CD4-positive, alpha-beta T cell (primary cell): ENCODE data around the gene PCDH18. TPM values are rescaled to one million over a fixed set of nuclear protein-coding genes. Genes with fewer than 3 reads are reported as not detected.

Experiments
- ATAC-seq: fragments of 200-7000 bp; cut with Tn5 transposase; one replicate; pipeline ENCODE4 v1.10.0; 2022; ENCODE audit warnings: mild to moderate bottlenecking; ENCODE audit not compliant: poor library complexity
- CTCF ChIA-PET: fragments of 350-600 bp; sonication (Branson Sonifier 250); formaldehyde crosslinking; loops from one replicate; lab custom pipeline; 2021; ENCODE audit warnings: antibody characterized with exemption, inconsistent platforms; lab: Charles Lee
- POLR2A ChIA-PET: fragments of 350-600 bp; sonication (Branson Sonifier 250); formaldehyde crosslinking; loops from one replicate; lab custom pipeline; 2021; ENCODE audit warnings: antibody characterized with exemption, inconsistent platforms; lab: Charles Lee
- DNase-seq, 14 experiments: peaks; one replicate each; pipeline ENCODE4 v3.0.0-alpha.2; 2013 to 2020; ENCODE audit warnings: mixed read lengths in 2 of 14
- H3K27ac ChIP-seq, 2 donors: one replicate each; pipeline versions ENCODE4 v1.5.1 to v1.7.0; 2013; ENCODE audit warnings: low read length in 2 of 2, low read depth in 1 of 2, mild to moderate bottlenecking in 1 of 2
- H3K27me3 ChIP-seq, 2 experiments: 1 replicate in 1 of 2; 2 replicates in 1 of 2; pipeline versions ENCODE4 v1.6.1 to v1.7.0; 2013; ENCODE audit warnings: low read length in 2 of 2, control low read depth in 1 of 2, mild to moderate bottlenecking in 1 of 2, moderate library complexity in 1 of 2; ENCODE audit not compliant: insufficient read depth in 2 of 2, control insufficient read depth in 1 of 2
- H3K36me3 ChIP-seq: one replicate; pipeline ENCODE4 v1.6.1; 2013; ENCODE audit warnings: low read length, control low read depth; ENCODE audit not compliant: insufficient read depth
- H3K4me1 ChIP-seq: one replicate; pipeline ENCODE4 v1.6.1; 2013; ENCODE audit warnings: low read length, control low read depth; ENCODE audit not compliant: insufficient read depth
- H3K4me3 ChIP-seq: one replicate; pipeline ENCODE4 v1.5.1; 2013; ENCODE audit warnings: mild to moderate bottlenecking, low read length, moderate library complexity
- H3K9me3 ChIP-seq, 2 experiments: 1 replicate in 1 of 2; 2 replicates in 1 of 2; pipeline versions ENCODE4 v1.6.1 to v1.7.0; 2013; ENCODE audit warnings: low read length in 2 of 2, mild to moderate bottlenecking in 2 of 2, control low read depth in 1 of 2, moderate library complexity in 1 of 2; ENCODE audit not compliant: control insufficient read depth in 1 of 2, insufficient read depth in 1 of 2
- H3K27ac Mint-ChIP-seq: one replicate; pipeline ENCODE4 v1.8.0; 2020; ENCODE audit warnings: mixed read lengths
- H3K27me3 Mint-ChIP-seq: one replicate; pipeline ENCODE4 v1.8.0; 2021; ENCODE audit warnings: mixed read lengths
- H3K36me3 Mint-ChIP-seq: one replicate; pipeline ENCODE4 v1.8.0; 2021; ENCODE audit warnings: low read depth, mixed read lengths
- H3K4me1 Mint-ChIP-seq: one replicate; pipeline ENCODE4 v1.8.0; 2021; ENCODE audit warnings: low read depth, mixed read lengths
- H3K4me3 Mint-ChIP-seq: one replicate; pipeline ENCODE4 v1.8.0; 2020; ENCODE audit warnings: mild to moderate bottlenecking, mixed read lengths
- H3K9me3 Mint-ChIP-seq: one replicate; pipeline ENCODE4 v1.8.0; 2020; ENCODE audit warnings: mixed read lengths
- intact Hi-C, 2 experiments: fragments of 100-400 bp; cut with DNase I in 1 of 2; cut with micrococcal nuclease in 1 of 2; formaldehyde crosslinking; loops; one replicate each; pipeline versions ENCODE4 v1.15.1 to v1.9.0; 2023 to 2025; cut with DNase I, micrococcal nuclease
- total RNA-seq, 174 experiments: library from RNA in 2 of 174; stranded (reverse) in 2 of 174; gene quantifications; one replicate each; pipeline ENCODE4 v1.2.3 and lab custom pipeline; 2021 to 2026
- TF ChIP-seq, protein P1 (sequence below): fragments of 200-600 bp; IDR thresholded peaks from one replicate; pipeline ENCODE4 v1.8.0; 2022; ENCODE audit warnings: antibody characterized with exemption, mild to moderate bottlenecking

The PCDH18 gene
- total RNA-seq, 2 experiments from 2014 or later = not detected

DNA sequence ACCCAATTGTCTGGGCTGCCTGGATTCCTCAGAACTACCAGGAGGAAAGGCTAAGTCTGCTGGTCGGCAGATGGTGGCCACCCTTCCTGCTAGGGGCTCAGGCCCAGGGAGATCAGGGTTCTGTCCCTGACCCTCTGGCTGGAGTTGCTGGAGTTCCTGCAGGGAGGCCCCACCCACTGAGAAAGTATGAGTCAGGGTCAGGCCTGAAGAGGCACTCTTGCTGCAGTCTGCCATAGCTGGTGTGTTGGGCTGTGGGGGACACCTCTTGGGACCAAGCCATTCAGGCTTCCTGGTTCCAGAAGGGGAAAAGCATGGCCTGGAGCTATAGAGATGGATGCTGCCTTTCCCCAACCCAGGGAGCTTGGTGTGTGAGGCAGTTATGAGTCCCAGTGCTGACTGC is 40.4 kb upstream of the PCDH18 start:
- peaks cover 0 to 9% of the 10 kb centered on the region in 2 experiments for H3K9me3 ChIP-seq
- H3K27me3 ChIP-seq = no peaks in the 10 kb centered on the region
- no peak overlapping the region for H3K4me3 ChIP-seq
- no peak overlapping the region for H3K27ac ChIP-seq
- no peak for DNase-seq
- H3K4me1 ChIP-seq = no peaks in the 10 kb centered on the region
- H3K36me3 ChIP-seq = no peaks in the 10 kb centered on the region
- H3K27ac Mint-ChIP-seq = no peak overlapping the region
- POLR2A ChIA-PET = no interaction called here
- ATAC-seq = no peak
- no peaks in the 10 kb centered on the region for H3K27me3 Mint-ChIP-seq
- peaks cover 8% of the 10 kb centered on the region for H3K9me3 Mint-ChIP-seq
- no peaks in the 10 kb centered on the region for H3K36me3 Mint-ChIP-seq
- intact Hi-C loops = no loop called here
- H3K4me3 Mint-ChIP-seq = no peak overlapping the region
- H3K4me1 Mint-ChIP-seq = no peaks in the 10 kb centered on the region
- TF ChIP-seq, protein P1, sequence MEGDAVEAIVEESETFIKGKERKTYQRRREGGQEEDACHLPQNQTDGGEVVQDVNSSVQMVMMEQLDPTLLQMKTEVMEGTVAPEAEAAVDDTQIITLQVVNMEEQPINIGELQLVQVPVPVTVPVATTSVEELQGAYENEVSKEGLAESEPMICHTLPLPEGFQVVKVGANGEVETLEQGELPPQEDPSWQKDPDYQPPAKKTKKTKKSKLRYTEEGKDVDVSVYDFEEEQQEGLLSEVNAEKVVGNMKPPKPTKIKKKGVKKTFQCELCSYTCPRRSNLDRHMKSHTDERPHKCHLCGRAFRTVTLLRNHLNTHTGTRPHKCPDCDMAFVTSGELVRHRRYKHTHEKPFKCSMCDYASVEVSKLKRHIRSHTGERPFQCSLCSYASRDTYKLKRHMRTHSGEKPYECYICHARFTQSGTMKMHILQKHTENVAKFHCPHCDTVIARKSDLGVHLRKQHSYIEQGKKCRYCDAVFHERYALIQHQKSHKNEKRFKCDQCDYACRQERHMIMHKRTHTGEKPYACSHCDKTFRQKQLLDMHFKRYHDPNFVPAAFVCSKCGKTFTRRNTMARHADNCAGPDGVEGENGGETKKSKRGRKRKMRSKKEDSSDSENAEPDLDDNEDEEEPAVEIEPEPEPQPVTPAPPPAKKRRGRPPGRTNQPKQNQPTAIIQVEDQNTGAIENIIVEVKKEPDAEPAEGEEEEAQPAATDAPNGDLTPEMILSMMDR = no peak
- CTCF ChIA-PET = no interaction called here

- Mint-ChIP-seq H3K4me1 (no peaks in the 10 kb centered on the region), H3K4me3 (no peak overlapping the region), H3K27me3 (no peaks in the 10 kb centered on the region), H3K27ac (no peak overlapping the region), H3K36me3 (no peaks in the 10 kb centered on the region), H3K9me3 (peaks cover 8% of the 10 kb centered on the region)
- POLR2A ChIA-PET = no interaction called here
- DNase-seq (no peak), ATAC-seq (no peak)
- CTCF ChIA-PET = no interaction called here
- Histone ChIP-seq H3K4me3 (no peak overlapping the region), H3K9me3 (peaks cover 0 to 9% of the 10 kb centered on the region in 2 experiments), H3K4me1 (no peaks in the 10 kb centered on the region), H3K36me3 (no peaks in the 10 kb centered on the region), H3K27ac (no peak overlapping the region), H3K27me3 (no peaks in the 10 kb centered on the region)
- TF ChIP-seq, protein P1 = no peak
- intact Hi-C loops = no loop called here
Observed at GRCh38 chr4:137572163-137572562, 39.9 kb upstream of the PCDH18 start.

- CTCF ChIA-PET = no interaction called here
- intact Hi-C loops = no loop called here
- Histone ChIP-seq H3K27me3 (no peaks in the 10 kb centered on the region), H3K36me3 (no peaks in the 10 kb centered on the region), H3K4me3 (no peak overlapping the region), H3K27ac (no peak overlapping the region), H3K9me3 (peaks cover 0 to 5% of the 10 kb centered on the region in 2 experiments), H3K4me1 (no peaks in the 10 kb centered on the region)
- H3K4me1 Mint-ChIP-seq = no peaks in the 10 kb centered on the region
- TF ChIP-seq, protein P1 = no peak
- no peak overlapping the region for H3K4me3 Mint-ChIP-seq
- H3K36me3 Mint-ChIP-seq = no peaks in the 10 kb centered on the region
- POLR2A ChIA-PET = no interaction called here
- ATAC-seq (no peak), DNase-seq (no peak)
- H3K9me3 Mint-ChIP-seq = peaks cover 4% of the 10 kb centered on the region
- no peaks in the 10 kb centered on the region for H3K27me3 Mint-ChIP-seq
- H3K27ac Mint-ChIP-seq = no peak overlapping the region
Observed at GRCh38 chr4:137559801-137560200, 27.5 kb upstream of the PCDH18 start.
